ENCODE data around the gene CDC42EP2. TPM values are rescaled to one million over a fixed set of nuclear protein-coding genes. Genes with fewer than 3 reads are reported as not detected.

The CDC42EP2 gene
- total and polyA plus RNA-seq, 2 of the 13 experiments (the other 11 are each of a cell fraction or from before 2014, with no cell fraction given) = 2.3 to 7.1 TPM

DNA sequence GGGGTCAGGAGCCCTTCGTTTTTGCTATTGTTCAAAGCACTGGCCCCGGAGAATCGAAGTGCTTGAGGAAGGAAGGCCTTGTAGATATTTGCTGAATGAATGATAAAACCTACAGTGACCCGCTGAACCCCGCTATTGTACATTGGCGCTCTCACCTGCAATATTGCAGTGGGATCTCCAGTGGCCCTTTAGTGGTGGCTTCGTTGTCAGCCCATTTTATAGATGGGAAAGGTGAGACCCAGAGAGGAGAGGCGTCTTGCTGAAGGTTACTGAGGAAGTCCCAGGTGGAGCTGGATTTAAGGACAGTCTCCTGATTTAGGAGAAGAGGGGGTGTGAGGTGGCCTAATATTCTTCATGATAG is 1.2 kb downstream of the CDC42EP2 start (continued):
- TF ChIP-seq, protein P1, sequence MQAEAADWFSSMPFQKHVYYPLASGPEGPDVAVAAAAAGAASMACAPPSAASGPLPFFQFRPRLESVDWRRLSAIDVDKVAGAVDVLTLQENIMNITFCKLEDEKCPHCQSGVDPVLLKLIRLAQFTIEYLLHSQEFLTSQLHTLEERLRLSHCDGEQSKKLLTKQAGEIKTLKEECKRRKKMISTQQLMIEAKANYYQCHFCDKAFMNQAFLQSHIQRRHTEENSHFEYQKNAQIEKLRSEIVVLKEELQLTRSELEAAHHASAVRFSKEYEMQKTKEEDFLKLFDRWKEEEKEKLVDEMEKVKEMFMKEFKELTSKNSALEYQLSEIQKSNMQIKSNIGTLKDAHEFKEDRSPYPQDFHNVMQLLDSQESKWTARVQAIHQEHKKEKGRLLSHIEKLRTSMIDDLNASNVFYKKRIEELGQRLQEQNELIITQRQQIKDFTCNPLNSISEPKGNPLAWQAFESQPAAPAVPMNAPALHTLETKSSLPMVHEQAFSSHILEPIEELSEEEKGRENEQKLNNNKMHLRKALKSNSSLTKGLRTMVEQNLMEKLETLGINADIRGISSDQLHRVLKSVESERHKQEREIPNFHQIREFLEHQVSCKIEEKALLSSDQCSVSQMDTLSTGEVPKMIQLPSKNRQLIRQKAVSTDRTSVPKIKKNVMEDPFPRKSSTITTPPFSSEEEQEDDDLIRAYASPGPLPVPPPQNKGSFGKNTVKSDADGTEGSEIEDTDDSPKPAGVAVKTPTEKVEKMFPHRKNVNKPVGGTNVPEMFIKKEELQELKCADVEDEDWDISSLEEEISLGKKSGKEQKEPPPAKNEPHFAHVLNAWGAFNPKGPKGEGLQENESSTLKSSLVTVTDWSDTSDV (CRISPR knock-in tag; IDR thresholded peaks at IDR 0.05) = 0 out of 2 replicates have a peak, but pooled peaks have one; percentile 7
- no peak for TF ChIP-seq JUND (CRISPR knock-in tag; IDR thresholded peaks at IDR 0.05)
- no peak for TF ChIP-seq KLF9 (CRISPR knock-in tag; IDR thresholded peaks at IDR 0.05; ENCODE audit: low read depth)
- TF ChIP-seq, protein P2, sequence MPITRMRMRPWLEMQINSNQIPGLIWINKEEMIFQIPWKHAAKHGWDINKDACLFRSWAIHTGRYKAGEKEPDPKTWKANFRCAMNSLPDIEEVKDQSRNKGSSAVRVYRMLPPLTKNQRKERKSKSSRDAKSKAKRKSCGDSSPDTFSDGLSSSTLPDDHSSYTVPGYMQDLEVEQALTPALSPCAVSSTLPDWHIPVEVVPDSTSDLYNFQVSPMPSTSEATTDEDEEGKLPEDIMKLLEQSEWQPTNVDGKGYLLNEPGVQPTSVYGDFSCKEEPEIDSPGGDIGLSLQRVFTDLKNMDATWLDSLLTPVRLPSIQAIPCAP (CRISPR knock-in tag; IDR thresholded peaks at IDR 0.05; ENCODE audit: low read depth) = no peak
- TF ChIP-seq, protein P3, sequence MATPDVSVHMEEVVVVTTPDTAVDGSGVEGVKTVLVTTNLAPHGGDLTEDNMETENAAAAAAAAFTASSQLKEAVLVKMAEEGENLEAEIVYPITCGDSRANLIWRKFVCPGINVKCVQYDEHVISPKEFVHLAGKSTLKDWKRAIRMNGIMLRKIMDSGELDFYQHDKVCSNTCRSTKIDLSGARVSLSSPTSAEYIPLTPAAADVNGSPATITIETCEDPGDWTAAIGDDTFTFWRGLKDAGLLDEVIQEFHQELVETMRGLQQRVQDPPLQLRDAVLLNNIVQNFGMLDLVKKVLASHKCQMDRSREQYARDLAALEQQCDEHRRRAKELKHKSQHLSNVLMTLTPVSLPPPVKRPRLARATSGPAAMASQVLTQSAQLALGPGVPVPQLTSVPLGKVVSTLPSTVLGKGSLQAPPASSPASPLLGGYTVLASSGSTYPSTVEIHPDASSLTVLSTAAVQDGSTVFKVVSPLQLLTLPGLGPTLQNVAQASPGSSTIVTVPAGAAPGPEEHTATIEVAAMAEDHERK (CRISPR knock-in tag; IDR thresholded peaks at IDR 0.05; ENCODE audit: low read depth) = no peak
- TF ChIP-seq ZNF678 (CRISPR knock-in tag; IDR thresholded peaks at IDR 0.05) = no peak
- TF ChIP-seq ZMYM3 (CRISPR knock-in tag; IDR thresholded peaks at IDR 0.05) = 0 out of 2 replicates have a peak, but pooled peaks have one; percentile 26
- no peak for TF ChIP-seq MZF1 (CRISPR knock-in tag; IDR thresholded peaks at IDR 0.05; ENCODE audit: borderline replicate concordance)
